ENCODE results near the gene PTTG2. TPM values are rescaled to one million over a fixed set of nuclear protein-coding genes. Genes with fewer than 3 reads are reported as not detected.

PTTG2 gene
- total RNA-seq, 4 donors from 2014 or later = 1.1 TPM; not detected in 3

- Histone ChIP-seq H3K36me3 (no peaks in the 10 kb centered on the region), H3K9me3 (no peaks in the 10 kb centered on the region), H3K4me3 (no peak overlapping the region), H3K4me1 (peaks cover 0 to 25% (median 10%) of the 10 kb centered on the region in 3 donors), H3K27ac (no peak overlapping the region), H3K27me3 (no peaks in the 10 kb centered on the region)
- intact Hi-C loops (cut with DNase I) = no loop called here
- DNase-seq = no peak
- WGBS, 2 donors = 71 to 78% methylated on average over 3 of the region's 3 CpGs
- TF ChIP-seq CTCF (IDR thresholded peaks at IDR 0.05) = no peak
- TF ChIP-seq POLR2A (IDR thresholded peaks at IDR 0.05) = no peak
Observed at GRCh38 chr4:38003102-38003501, 42.9 kb downstream of the PTTG2 start.

- DNase-seq = no peak
- Histone ChIP-seq H3K4me1 (peaks cover 0 to 30% (median 10%) of the 10 kb centered on the region in 3 donors), H3K27ac (no peak overlapping the region), H3K27me3 (no peaks in the 10 kb centered on the region), H3K4me3 (no peak overlapping the region), H3K36me3 (no peaks in the 10 kb centered on the region), H3K9me3 (no peaks in the 10 kb centered on the region)
- WGBS, 2 donors = 100% methylated on average over 1 of the region's 1 CpG
- TF ChIP-seq CTCF (IDR thresholded peaks at IDR 0.05) (no peak), POLR2A (IDR thresholded peaks at IDR 0.05) (no peak)
- intact Hi-C loops (cut with DNase I) = no loop called here
Observed at GRCh38 chr4:38003628-38004027, 43.4 kb downstream of the PTTG2 start.

GRCh38 chr4:38004062-38004461 lies 43.9 kb downstream of the PTTG2 start:
- H3K27ac ChIP-seq = no peak overlapping the region
- no peaks in the 10 kb centered on the region for H3K9me3 ChIP-seq
- intact Hi-C loops (cut with DNase I) = no loop called here
- TF ChIP-seq POLR2A (IDR thresholded peaks at IDR 0.05) = no peak
- no peak for TF ChIP-seq CTCF (IDR thresholded peaks at IDR 0.05)
- 66 to 78% methylated on average over 3 of the region's 3 CpGs for WGBS, 2 donors
- DNase-seq = no peak
- no peak overlapping the region for H3K4me3 ChIP-seq
- H3K36me3 ChIP-seq = no peaks in the 10 kb centered on the region
- peaks cover 0 to 34% (median 10%) of the 10 kb centered on the region in 3 donors for H3K4me1 ChIP-seq
- H3K27me3 ChIP-seq = no peaks in the 10 kb centered on the region

DNA sequence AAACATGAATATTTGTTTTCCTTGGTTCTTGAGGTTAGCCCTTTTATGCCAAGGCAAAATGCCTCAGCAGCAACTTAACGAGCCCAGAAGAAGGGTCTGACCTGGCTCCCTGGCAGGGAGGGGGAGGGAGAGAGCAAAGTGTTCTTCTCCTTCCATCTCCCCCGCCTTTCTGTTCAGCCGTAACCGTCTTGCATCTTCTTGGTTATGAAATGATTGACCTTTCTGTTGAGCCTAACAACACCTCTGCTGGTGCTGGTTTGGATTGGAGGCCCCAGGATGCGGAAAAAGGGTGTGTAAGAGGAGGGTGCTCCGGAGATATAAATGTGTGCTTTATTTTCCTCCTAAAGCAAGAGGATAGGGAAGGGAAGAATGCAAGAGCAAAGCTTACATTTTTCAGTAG lies 44.7 kb downstream of the PTTG2 start:
- Histone ChIP-seq H3K36me3 (no peaks in the 10 kb centered on the region), H3K4me1 (peaks cover 0 to 40% (median 10%) of the 10 kb centered on the region in 3 donors), H3K27me3 (no peaks in the 10 kb centered on the region), H3K27ac (no peak overlapping the region), H3K4me3 (no peak overlapping the region), H3K9me3 (no peaks in the 10 kb centered on the region)
- no peak for TF ChIP-seq POLR2A (IDR thresholded peaks at IDR 0.05)
- no peak for TF ChIP-seq CTCF (IDR thresholded peaks at IDR 0.05)
- 60 to 72% methylated on average over 6 of the region's 6 CpGs for WGBS, 2 donors
- DNase-seq = no peak
- intact Hi-C loops (cut with DNase I) = no loop called here

- WGBS, 2 donors = 80 to 87% methylated on average over 3 of the region's 3 CpGs
- Histone ChIP-seq H3K36me3 (no peaks in the 10 kb centered on the region), H3K27ac (no peak overlapping the region), H3K9me3 (no peaks in the 10 kb centered on the region), H3K4me3 (no peak overlapping the region), H3K27me3 (no peaks in the 10 kb centered on the region), H3K4me1 (peaks cover 0 to 48% (median 10%) of the 10 kb centered on the region in 3 donors)
- TF ChIP-seq POLR2A (IDR thresholded peaks at IDR 0.05) (no peak), CTCF (IDR thresholded peaks at IDR 0.05) (no peak)
- intact Hi-C loops (cut with DNase I) = no loop called here
- DNase-seq = no peak
Observed at GRCh38 chr4:38005637-38006036, 45.4 kb downstream of the PTTG2 start.
